Hepatocyte (in vitro differentiated cells): Measurements from ENCODE around the gene GVQW3. TPM values are rescaled to one million over a fixed set of nuclear protein-coding genes. Genes with fewer than 3 reads are reported as not detected.

Source experiments
- DNase-seq: peaks from one replicate; pipeline ENCODE4 v3.0.0-alpha.2; 2016; ENCODE audit warnings: low spot score
- H2AFZ ChIP-seq: fragments of 200-600 bp; sonication (generic); 2 replicates; pipeline ENCODE4 v1.6.0; 2016; ENCODE audit warnings: antibody characterized with exemption, mild to moderate bottlenecking
- H3K27ac ChIP-seq: fragments of 200-600 bp; sonication (generic); 2 replicates; pipeline ENCODE4 v1.5.1; 2016; ENCODE audit warnings: mild to moderate bottlenecking
- H3K27me3 ChIP-seq: fragments of 200-600 bp; sonication (generic); 2 replicates; pipeline ENCODE4 v1.6.1; 2016
- H3K36me3 ChIP-seq: fragments of 200-600 bp; sonication (generic); replicated peaks from 2 replicates; pipeline ENCODE4 v1.5.1; 2016; ENCODE audit warnings: low read depth; ENCODE audit not compliant: insufficient read depth
- H3K4me1 ChIP-seq: fragments of 200-600 bp; sonication (generic); 2 replicates; pipeline ENCODE4 v1.5.1; 2016; ENCODE audit warnings: mild to moderate bottlenecking, moderate library complexity; ENCODE audit not compliant: insufficient read depth
- H3K4me2 ChIP-seq: fragments of 200-600 bp; sonication (generic); 2 replicates; pipeline ENCODE4 v1.6.0; 2016
- H3K4me3 ChIP-seq: fragments of 200-600 bp; sonication (generic); 2 replicates; pipeline ENCODE4 v1.5.1; 2016; ENCODE audit warnings: mild to moderate bottlenecking
- H3K79me2 ChIP-seq: fragments of 200-600 bp; sonication (generic); 2 replicates; pipeline ENCODE4 v1.6.0; 2017; ENCODE audit warnings: mild to moderate bottlenecking
- H3K9me2 ChIP-seq: fragments of 200-600 bp; sonication (generic); replicated peaks from 2 replicates; pipeline ENCODE4 v1.6.0; 2017; ENCODE audit warnings: mild to moderate bottlenecking; ENCODE audit not compliant: insufficient read depth
- H3K9me3 ChIP-seq: fragments of 200-600 bp; sonication (generic); 2 replicates; pipeline ENCODE4 v1.5.1; 2016; ENCODE audit warnings: low read depth, mild to moderate bottlenecking
- H4K20me1 ChIP-seq: fragments of 200-600 bp; sonication (generic); 2 replicates; pipeline ENCODE4 v1.6.0; 2016; ENCODE audit warnings: mild to moderate bottlenecking; ENCODE audit not compliant: insufficient read depth, poor library complexity, severe bottlenecking
- EZH2 ChIP-seq: fragments of 200-600 bp; sonication (generic); IDR thresholded peaks from 2 replicates; pipeline ENCODE4 v1.6.1; 2016; ENCODE audit warnings: antibody characterized with exemption, mild to moderate bottlenecking, borderline replicate concordance
- EZH2phosphoT487 ChIP-seq: fragments of 200-600 bp; sonication (generic); IDR thresholded peaks from one replicate; pipeline ENCODE4 v1.6.1; 2018; ENCODE audit warnings: antibody characterized with exemption, mild to moderate bottlenecking, low read depth, moderate library complexity; ENCODE audit not compliant: unreplicated experiment, severe bottlenecking
- WGBS: methylation state at CpG from one replicate; pipeline ENCODE4 v1.1.6; 2016; ENCODE audit warnings: low lambda C conversion rate; ENCODE audit errors: missing lambda C conversion rate; 5-methylcytosine and 5-hydroxymethylcytosine counted together
- polyA plus RNA-seq: library from polyadenylated mRNA; unstranded; fragments of >200 nt; fragmentation: Nextera tagmentation; extraction: Ambion mirVana; gene quantifications from 2 replicates; pipeline ENCODE4 v1.2.1, GENCODE V29; 2016
- total RNA-seq: library from RNA; depleted of rRNA; stranded (reverse); fragments of >200 nt; gene quantifications from 2 replicates; pipeline ENCODE4 v1.2.3, GENCODE V29; 2014
- TF ChIP-seq, protein P1 (sequence below): fragments of 200-600 bp; sonication (generic); IDR thresholded peaks from 2 replicates; pipeline ENCODE4 v1.5.1; 2016; ENCODE audit warnings: antibody characterized with exemption, mild to moderate bottlenecking; ENCODE audit not compliant: poor library complexity

The GVQW3 gene
- total and polyA plus RNA-seq, 2 experiments from 2014 or later: 0.36 to 6.0 TPM

DNA sequence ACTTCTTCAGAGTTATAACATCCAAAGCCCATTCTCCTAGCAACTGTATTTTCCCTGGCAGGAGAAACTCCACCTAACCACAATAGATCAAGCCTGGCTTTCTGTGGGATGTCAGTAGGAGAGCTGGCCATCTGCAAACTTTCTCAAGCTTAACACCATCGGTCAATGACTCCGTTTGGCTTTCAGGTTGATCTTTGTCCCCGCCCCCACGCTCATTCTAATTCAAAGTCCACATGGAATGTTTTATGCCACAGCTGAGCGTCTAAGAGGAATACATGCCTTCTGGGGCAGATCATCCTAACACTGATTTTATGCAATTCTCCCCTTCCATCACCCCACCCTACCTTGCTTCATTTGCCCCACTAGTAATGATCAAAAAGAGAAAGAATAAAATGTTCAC, 4.8 kb downstream of the GVQW3 start:
- WGBS: 60% methylated on average over 5 of the region's 5 CpGs
- Histone ChIP-seq H3K27me3 (no peaks in the 10 kb centered on the region), H3K9me3 (no peaks in the 10 kb centered on the region), H3K4me2 (peak overlapping the region; percentile 59), H2AFZ (no peak overlapping the region), H3K79me2 (peaks cover 26% of the 10 kb centered on the region), H4K20me1 (no peaks in the 10 kb centered on the region), H3K4me1 (peaks cover 19% of the 10 kb centered on the region), H3K27ac (peak overlapping the region; percentile 50), H3K36me3 (no peaks in the 10 kb centered on the region), H3K9me2 (no peaks in the 10 kb centered on the region), H3K4me3 (no peak overlapping the region)
- DNase-seq: peak; percentile 68
- TF ChIP-seq, protein P1, sequence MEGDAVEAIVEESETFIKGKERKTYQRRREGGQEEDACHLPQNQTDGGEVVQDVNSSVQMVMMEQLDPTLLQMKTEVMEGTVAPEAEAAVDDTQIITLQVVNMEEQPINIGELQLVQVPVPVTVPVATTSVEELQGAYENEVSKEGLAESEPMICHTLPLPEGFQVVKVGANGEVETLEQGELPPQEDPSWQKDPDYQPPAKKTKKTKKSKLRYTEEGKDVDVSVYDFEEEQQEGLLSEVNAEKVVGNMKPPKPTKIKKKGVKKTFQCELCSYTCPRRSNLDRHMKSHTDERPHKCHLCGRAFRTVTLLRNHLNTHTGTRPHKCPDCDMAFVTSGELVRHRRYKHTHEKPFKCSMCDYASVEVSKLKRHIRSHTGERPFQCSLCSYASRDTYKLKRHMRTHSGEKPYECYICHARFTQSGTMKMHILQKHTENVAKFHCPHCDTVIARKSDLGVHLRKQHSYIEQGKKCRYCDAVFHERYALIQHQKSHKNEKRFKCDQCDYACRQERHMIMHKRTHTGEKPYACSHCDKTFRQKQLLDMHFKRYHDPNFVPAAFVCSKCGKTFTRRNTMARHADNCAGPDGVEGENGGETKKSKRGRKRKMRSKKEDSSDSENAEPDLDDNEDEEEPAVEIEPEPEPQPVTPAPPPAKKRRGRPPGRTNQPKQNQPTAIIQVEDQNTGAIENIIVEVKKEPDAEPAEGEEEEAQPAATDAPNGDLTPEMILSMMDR: no peak
- TF ChIP-seq EZH2phosphoT487 (no peak), EZH2 (no peak)

DNA sequence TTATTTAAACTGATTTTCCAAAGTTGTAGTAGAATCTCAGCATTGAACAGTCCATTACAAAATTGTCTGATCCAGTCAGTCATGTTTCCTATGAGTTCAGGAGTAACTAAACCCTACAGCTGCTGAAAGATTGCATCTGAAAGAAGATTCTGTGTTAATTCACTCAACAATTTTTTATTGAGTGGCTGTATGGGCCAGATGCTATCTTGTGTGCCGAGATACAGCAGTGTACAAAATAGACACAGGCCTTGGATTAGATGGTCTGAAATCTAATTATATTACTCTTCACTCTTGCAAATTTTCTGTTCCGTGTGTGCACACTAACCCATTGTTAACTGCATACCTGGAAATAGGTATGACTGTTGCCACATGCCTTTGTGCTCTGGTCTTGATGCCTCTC, 7.3 kb downstream of the GVQW3 start:
- TF ChIP-seq EZH2: no peak
- no peak for TF ChIP-seq EZH2phosphoT487
- TF ChIP-seq, protein P1: no peak
- Histone ChIP-seq H3K4me3 (no peak overlapping the region), H3K9me2 (no peaks in the 10 kb centered on the region), H3K4me2 (no peak overlapping the region), H2AFZ (no peak overlapping the region), H3K36me3 (no peaks in the 10 kb centered on the region), H3K4me1 (peaks cover 7% of the 10 kb centered on the region), H4K20me1 (no peaks in the 10 kb centered on the region), H3K27ac (no peak overlapping the region), H3K79me2 (peaks cover 9% of the 10 kb centered on the region), H3K9me3 (no peaks in the 10 kb centered on the region), H3K27me3 (no peaks in the 10 kb centered on the region)
- DNase-seq: no peak
- WGBS: 91% methylated on average over 2 of the region's 2 CpGs

DNA sequence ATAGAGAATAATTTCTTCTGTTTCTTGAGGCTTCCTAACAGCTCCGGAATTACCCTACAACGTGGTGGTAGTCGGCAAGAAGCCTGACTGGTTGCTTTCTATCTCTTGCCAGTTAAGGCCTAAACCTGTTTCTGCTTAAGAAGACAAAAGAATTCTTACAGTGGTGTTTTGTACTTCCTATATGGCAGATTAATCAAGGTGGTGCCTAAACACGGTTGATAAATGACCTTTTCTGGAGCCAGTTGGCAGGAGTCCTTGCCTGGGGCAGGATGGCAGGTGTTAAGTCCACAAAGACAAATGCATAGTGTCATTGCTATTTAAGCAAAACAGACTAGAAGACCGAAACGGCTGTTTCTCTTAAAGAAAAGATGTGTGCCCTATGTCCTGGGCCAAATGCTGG, 9.9 kb downstream of the GVQW3 start:
- Histone ChIP-seq H2AFZ (no peak overlapping the region), H3K79me2 (peaks cover 4% of the 10 kb centered on the region), H3K36me3 (no peaks in the 10 kb centered on the region), H3K4me2 (no peak overlapping the region), H3K27ac (no peak overlapping the region), H3K27me3 (no peaks in the 10 kb centered on the region), H3K4me3 (no peak overlapping the region), H3K4me1 (no peaks in the 10 kb centered on the region), H3K9me2 (no peaks in the 10 kb centered on the region), H4K20me1 (no peaks in the 10 kb centered on the region), H3K9me3 (no peaks in the 10 kb centered on the region)
- no peak for TF ChIP-seq EZH2
- TF ChIP-seq, protein P1: no peak
- TF ChIP-seq EZH2phosphoT487: no peak
- 70% methylated on average over 6 of the region's 6 CpGs for WGBS
- no peak for DNase-seq
